GM12878 (cell line): ENCODE data around the gene GMDS.

Experiments used
- CBX5 ChIP-seq: sonication (generic); IDR thresholded peaks from 2 replicates; pipeline ENCODE4 v1.6.1; 2016; ENCODE audit warnings: low read depth, moderate library complexity, mild to moderate bottlenecking, inconsistent platforms
- CREB1 ChIP-seq: IDR thresholded peaks from 2 replicates; pipeline ENCODE4 v1.6.1; 2012; ENCODE audit warnings: low read depth, mild to moderate bottlenecking, inconsistent platforms
- MYC ChIP-seq: IDR thresholded peaks from 2 replicates; pipeline ENCODE4 v1.6.1; 2011; ENCODE audit warnings: mild to moderate bottlenecking, low read length, moderate library complexity, inconsistent platforms; ENCODE audit not compliant: insufficient read depth, insufficient replicate concordance, insufficient read length, severe bottlenecking
- NR2C2 ChIP-seq: IDR thresholded peaks from 2 replicates; pipeline ENCODE4 v1.6.1; 2011; ENCODE audit warnings: borderline replicate concordance, low read depth; ENCODE audit not compliant: control insufficient read depth, insufficient read length
- TAF1 ChIP-seq: IDR thresholded peaks from 2 replicates; pipeline ENCODE4 v1.6.1; 2011; ENCODE audit warnings: mild to moderate bottlenecking, low read depth, low read length, borderline replicate concordance
- ZBED1 ChIP-seq: IDR thresholded peaks from 2 replicates; pipeline ENCODE4 v1.6.1; 2016; ENCODE audit warnings: borderline replicate concordance

- TF ChIP-seq ZBED1 (no peak), NR2C2 (no peak), TAF1 (no peak), MYC (no peak), CREB1 (no peak), CBX5 (no peak)
Measured at GRCh38 chr6:2181567-2181966, 63.8 kb downstream of the GMDS start.
